Brain microvascular endothelial cell (primary cell): Measurements from ENCODE around the gene PTPRN2.

ENCODE experiments used
- DNase-seq: peaks from one replicate; pipeline ENCODE4 v3.0.0-alpha.2; 2020
- H3K27ac ChIP-seq: fragments of 250-450 bp; sonication (Bioruptor Pico); 2 replicates; pipeline ENCODE4 v1.5.1; 2020; ENCODE audit warnings: mild to moderate bottlenecking, moderate library complexity
- H3K27me3 ChIP-seq: fragments of 250-450 bp; sonication (Bioruptor Pico); replicated peaks from 2 replicates; pipeline ENCODE4 v1.5.1; 2020; ENCODE audit warnings: mild to moderate bottlenecking
- H3K36me3 ChIP-seq: fragments of 250-450 bp; sonication (Bioruptor Pico); replicated peaks from 2 replicates; pipeline ENCODE4 v1.5.1; 2020; ENCODE audit warnings: mild to moderate bottlenecking
- H3K4me3 ChIP-seq: 2 replicates; pipeline ENCODE4 v1.5.1; 2011; ENCODE audit warnings: low read depth, mild to moderate bottlenecking, control low read depth, low read length, moderate library complexity
- CTCF ChIP-seq: IDR thresholded peaks from 2 replicates; pipeline ENCODE4 v1.5.1; 2011; ENCODE audit warnings: low read depth, mild to moderate bottlenecking, moderate library complexity, low read length, control low read depth, inconsistent platforms; ENCODE audit errors: missing control alignments
- in situ Hi-C: cut with HindIII; loops from 2 replicates; pipeline ENCODE4 v1.10.0; 2017; ENCODE audit warnings: low sequenced_read_pairs, low pct_ligation_motif_present

PTPRN2 gene

GRCh38 chr7:158384746-158385145 is 202.9 kb downstream of the PTPRN2 start:
- in situ Hi-C loops, result no loop called here
- DNase-seq, result no peak
- no peak overlapping the region for H3K27ac ChIP-seq
- TF ChIP-seq CTCF, result no peak
- no peak overlapping the region for H3K4me3 ChIP-seq
- H3K36me3 ChIP-seq, result no peaks in the 10 kb centered on the region
- no peaks in the 10 kb centered on the region for H3K27me3 ChIP-seq

- H3K36me3 ChIP-seq, result no peaks in the 10 kb centered on the region
- no peak for DNase-seq
- no peak overlapping the region for H3K4me3 ChIP-seq
- H3K27me3 ChIP-seq, result no peaks in the 10 kb centered on the region
- no peak for TF ChIP-seq CTCF
- in situ Hi-C loops, result no loop called here
- no peak overlapping the region for H3K27ac ChIP-seq
Measured at GRCh38 chr7:158383665-158384064, 204.0 kb downstream of the PTPRN2 start.

- DNase-seq, result no peak
- H3K4me3 ChIP-seq, result no peak overlapping the region
- TF ChIP-seq CTCF, result no peak
- no peaks in the 10 kb centered on the region for H3K36me3 ChIP-seq
- H3K27ac ChIP-seq, result no peak overlapping the region
- in situ Hi-C loops, result no loop called here
- no peaks in the 10 kb centered on the region for H3K27me3 ChIP-seq
Measured at GRCh38 chr7:158382363-158383254, 205.0 kb downstream of the PTPRN2 start.

- no peaks in the 10 kb centered on the region for H3K36me3 ChIP-seq
- in situ Hi-C loops, result no loop called here
- H3K4me3 ChIP-seq, result no peak overlapping the region
- DNase-seq, result no peak
- TF ChIP-seq CTCF, result no peak
- H3K27me3 ChIP-seq, result no peaks in the 10 kb centered on the region
- no peak overlapping the region for H3K27ac ChIP-seq
Measured at GRCh38 chr7:158381956-158382355, 205.7 kb downstream of the PTPRN2 start.

GRCh38 chr7:158378978-158379377 is 208.6 kb downstream of the PTPRN2 start:
- no peaks in the 10 kb centered on the region for H3K27me3 ChIP-seq
- in situ Hi-C loops, result no loop called here

More at GRCh38 chr7:158378978-158379377, 208.6 kb downstream of the PTPRN2 start:
- DNase-seq, result no peak
- no peak for TF ChIP-seq CTCF
- Histone ChIP-seq H3K4me3 (no peak overlapping the region), H3K36me3 (no peaks in the 10 kb centered on the region), H3K27ac (no peak overlapping the region)
